Calu3 (cell line): ENCODE data around the gene CCDC178. TPM values are rescaled to one million over a fixed set of nuclear protein-coding genes. Genes with fewer than 3 reads are reported as not detected.

Experiments used
- BruUV-seq: library from RNA; stranded (reverse); fragments of 400-500 nt; replicated peaks from 2 replicates; lab custom pipeline; 2021; lab: Mats Ljungman, UMichigan
- CTCF ChIA-PET: fragments of 300-600 bp; sonication (Branson Sonifier 250); formaldehyde crosslinking; loops from one replicate; lab custom pipeline; 2022; ENCODE audit warnings: antibody characterized with exemption; lab: Charles Lee
- DNase-seq: peaks from one replicate; pipeline ENCODE4 v3.0.0; 2022
- H3K27ac Mint-ChIP-seq: one replicate; pipeline ENCODE4 v1.8.0; 2022; ENCODE audit warnings: mixed read lengths; ENCODE audit not compliant: unreplicated experiment
- H3K27me3 Mint-ChIP-seq: one replicate; pipeline ENCODE4 v1.8.0; 2022; ENCODE audit warnings: mixed read lengths; ENCODE audit not compliant: unreplicated experiment
- H3K36me3 Mint-ChIP-seq: one replicate; pipeline ENCODE4 v1.8.0; 2022; ENCODE audit warnings: mild to moderate bottlenecking, moderate library complexity, mixed read lengths; ENCODE audit not compliant: insufficient read depth, unreplicated experiment
- H3K4me1 Mint-ChIP-seq: one replicate; pipeline ENCODE4 v1.8.0; 2022; ENCODE audit warnings: mild to moderate bottlenecking, low read depth, mixed read lengths; ENCODE audit not compliant: unreplicated experiment
- H3K4me3 Mint-ChIP-seq: one replicate; pipeline ENCODE4 v1.8.0; 2022; ENCODE audit warnings: mild to moderate bottlenecking, low read depth, moderate library complexity, mixed read lengths; ENCODE audit not compliant: unreplicated experiment
- H3K9me3 Mint-ChIP-seq: one replicate; pipeline ENCODE4 v1.8.0; 2022; ENCODE audit warnings: low read depth, mixed read lengths; ENCODE audit not compliant: unreplicated experiment
- CTCF ChIP-seq: fragments of 200-600 bp; IDR thresholded peaks from one replicate; pipeline ENCODE4 v1.8.0; 2022; ENCODE audit warnings: antibody characterized with exemption; ENCODE audit not compliant: unreplicated experiment
- intact Hi-C: fragments of 100-400 bp; cut with micrococcal nuclease; formaldehyde crosslinking; loops from one replicate; pipeline ENCODE4 v1.10.0; 2022; ENCODE audit not compliant: unreplicated experiment
- total RNA-seq: library from RNA; stranded (reverse); gene quantifications from 2 replicates; pipeline ENCODE4 v1.2.3, GENCODE V29; 2022

Gene CCDC178
- total RNA-seq, 1 experiment from 2014 or later: not detected

GRCh38 chr18:33040213-33040612 is 400.3 kb downstream of the CCDC178 start:
- peaks cover 3% of the 10 kb centered on the region for H3K9me3 Mint-ChIP-seq
- no peak overlapping the region for H3K4me3 Mint-ChIP-seq
- H3K27ac Mint-ChIP-seq: no peak overlapping the region
- intact Hi-C loops: no loop called here
- H3K27me3 Mint-ChIP-seq: no peaks in the 10 kb centered on the region
- no TSS peak for BruUV-seq
- CTCF ChIA-PET: no interaction called here
- H3K4me1 Mint-ChIP-seq: no peaks in the 10 kb centered on the region
- TF ChIP-seq CTCF: no peak
- no peaks in the 10 kb centered on the region for H3K36me3 Mint-ChIP-seq
- no peak for DNase-seq

GRCh38 chr18:33034945-33035344 is 405.6 kb downstream of the CCDC178 start:
- DNase-seq: no peak
- no peaks in the 10 kb centered on the region for H3K27me3 Mint-ChIP-seq
- CTCF ChIA-PET: no interaction called here

GRCh38 chr18:33034212-33034611 is 406.3 kb downstream of the CCDC178 start:
- intact Hi-C loops: no loop called here
- Mint-ChIP-seq H3K27ac (no peak overlapping the region), H3K9me3 (no peaks in the 10 kb centered on the region), H3K27me3 (no peaks in the 10 kb centered on the region), H3K36me3 (no peaks in the 10 kb centered on the region), H3K4me3 (no peak overlapping the region), H3K4me1 (no peaks in the 10 kb centered on the region)
- CTCF ChIA-PET: no interaction called here
- TF ChIP-seq CTCF: no peak
- no peak for DNase-seq
- BruUV-seq: no TSS peak

More at GRCh38 chr18:33034945-33035344, 405.6 kb downstream of the CCDC178 start:
- no peaks in the 10 kb centered on the region for H3K4me1 Mint-ChIP-seq
- no peaks in the 10 kb centered on the region for H3K36me3 Mint-ChIP-seq
- no peak overlapping the region for H3K4me3 Mint-ChIP-seq
- no peaks in the 10 kb centered on the region for H3K9me3 Mint-ChIP-seq
- BruUV-seq: no TSS peak
- no peak overlapping the region for H3K27ac Mint-ChIP-seq
- no peak for TF ChIP-seq CTCF
- intact Hi-C loops: no loop called here

- DNase-seq: no peak
- intact Hi-C loops: loop anchor here (10.0 kb wide), 1 partner anchor 182 kb away; no protein-coding TSS in a partner anchor
- no peaks in the 10 kb centered on the region for H3K36me3 Mint-ChIP-seq
- CTCF ChIA-PET: no interaction called here
- H3K4me1 Mint-ChIP-seq: no peaks in the 10 kb centered on the region
- TF ChIP-seq CTCF: no peak
- no peaks in the 10 kb centered on the region for H3K27me3 Mint-ChIP-seq
- BruUV-seq: no TSS peak
- H3K4me3 Mint-ChIP-seq: no peak overlapping the region
- H3K27ac Mint-ChIP-seq: no peak overlapping the region
- H3K9me3 Mint-ChIP-seq: no peaks in the 10 kb centered on the region
Measured at GRCh38 chr18:33022370-33022769, 418.2 kb downstream of the CCDC178 start.
